ENCODE data around the gene C5orf58. TPM values are rescaled to one million over a fixed set of nuclear protein-coding genes. Genes with fewer than 3 reads are reported as not detected.
"Not testable (repeated sequence)": the region's sequence is repeated elsewhere in the genome, so short reads cannot be mapped to it uniquely, and the experiment has no call there.

Gene C5orf58
- polyA plus RNA-seq, 1 donor (not counting 4 experiments of a cell fraction or from before 2014, with no cell fraction given) = not detected

- dilution Hi-C loops (cut with MboI; ENCODE audit: extremely low pct_ligation_motif_present, low sequenced_read_pairs) = no loop called here
These were observed 15.6 kb downstream of the C5orf58 start for GRCh38 chr5:170248172-170248930.

GRCh38 chr5:170248931-170249227, 16.1 kb downstream of the C5orf58 start:
- H2AFZ ChIP-seq (ENCODE audit: control insufficient read depth, low read length); H3K36me3 ChIP-seq (ENCODE audit: control insufficient read depth in 2 of 2, extremely low read depth in 1 of 2, insufficient read depth in 2 of 2, low read length in 2 of 2); H3K79me2 ChIP-seq (ENCODE audit: control insufficient read depth, insufficient read depth, low read length); H3K4me1 ChIP-seq (ENCODE audit: control insufficient read depth, extremely low read depth, insufficient read depth, low read length); H3K9me1 ChIP-seq (ENCODE audit: control insufficient read depth, extremely low read depth, insufficient read depth, low read length); H3K27ac ChIP-seq (ENCODE audit: control insufficient read depth, insufficient read depth, low read length); H4K20me1 ChIP-seq (ENCODE audit: control insufficient read depth, extremely low read depth, insufficient read depth, low read length); H3K9ac ChIP-seq (ENCODE audit: control insufficient read depth, extremely low read depth, insufficient read depth, low read length); H3K4me2 ChIP-seq (ENCODE audit: control insufficient read depth, extremely low read depth, insufficient read depth, low read depth, low read length); DNase-seq (ENCODE audit: low read depth, low spot score); FAIRE-seq; H3K9me3 ChIP-seq (ENCODE audit: control insufficient read depth, low read depth, low read length); dilution Hi-C loops (cut with MboI; ENCODE audit: extremely low pct_ligation_motif_present, low sequenced_read_pairs); H3K4me3 ChIP-seq (ENCODE audit: control insufficient read depth in 2 of 3, extremely low read depth in 1 of 3, insufficient read depth in 2 of 3, low read depth in 1 of 3, low read length in 3 of 3); H3K27me3 ChIP-seq (ENCODE audit: control insufficient read depth, extremely low read depth, insufficient read depth, low read length): not testable (repeated sequence)

More at GRCh38 chr5:170248172-170248930, 15.6 kb downstream of the C5orf58 start:
- no peaks in the 10 kb centered on the region for H3K9me3 ChIP-seq (ENCODE audit: control insufficient read depth, low read depth, low read length)
- no peaks in the 10 kb centered on the region for H3K9me1 ChIP-seq (ENCODE audit: control insufficient read depth, extremely low read depth, insufficient read depth, low read length)
- TF ChIP-seq EZH2 (IDR thresholded peaks at IDR 0.05; ENCODE audit: low read length) (no peak), CTCF (optimal IDR thresholded peaks at IDR 0.05 in 1 of 3, IDR thresholded peaks at IDR 0.05 in 1 of 3, conservative IDR thresholded peaks at IDR 0.05 in 1 of 3; ENCODE audit: extremely low read depth in 1 of 3, insufficient read depth in 2 of 3, low read length in 3 of 3) (no peak)
- no peak for FAIRE-seq
- no peak overlapping the region for H3K9ac ChIP-seq (ENCODE audit: control insufficient read depth, extremely low read depth, insufficient read depth, low read length)
- no peaks in the 10 kb centered on the region for H3K4me1 ChIP-seq (ENCODE audit: control insufficient read depth, extremely low read depth, insufficient read depth, low read length)
- no peak overlapping the region for H2AFZ ChIP-seq (ENCODE audit: control insufficient read depth, low read length)
- DNase-seq (ENCODE audit: low read depth, low spot score) = no peak
- H3K36me3 ChIP-seq (ENCODE audit: control insufficient read depth in 2 of 2, extremely low read depth in 1 of 2, insufficient read depth in 2 of 2, low read length in 2 of 2) = no peaks in the 10 kb centered on the region
- no peak overlapping the region for H3K4me3 ChIP-seq (ENCODE audit: control insufficient read depth in 2 of 3, extremely low read depth in 1 of 3, insufficient read depth in 2 of 3, low read depth in 1 of 3, low read length in 3 of 3)
- no peak overlapping the region for H3K4me2 ChIP-seq (ENCODE audit: control insufficient read depth, extremely low read depth, insufficient read depth, low read depth, low read length)
- no peaks in the 10 kb centered on the region for H3K27me3 ChIP-seq (ENCODE audit: control insufficient read depth, extremely low read depth, insufficient read depth, low read length)
- no peaks in the 10 kb centered on the region for H3K79me2 ChIP-seq (ENCODE audit: control insufficient read depth, insufficient read depth, low read length)
- H3K27ac ChIP-seq (ENCODE audit: control insufficient read depth, insufficient read depth, low read length) = no peak overlapping the region
- no peaks in the 10 kb centered on the region for H4K20me1 ChIP-seq (ENCODE audit: control insufficient read depth, extremely low read depth, insufficient read depth, low read length)

GRCh38 chr5:170249355-170249754, 16.6 kb downstream of the C5orf58 start:
- H3K27ac ChIP-seq (ENCODE audit: control insufficient read depth, insufficient read depth, low read length) = no peak overlapping the region
- H3K9me3 ChIP-seq (ENCODE audit: control insufficient read depth, low read depth, low read length) = no peaks in the 10 kb centered on the region
- no peaks in the 10 kb centered on the region for H3K4me1 ChIP-seq (ENCODE audit: control insufficient read depth, extremely low read depth, insufficient read depth, low read length)
- H2AFZ ChIP-seq (ENCODE audit: control insufficient read depth, low read length) = no peak overlapping the region
- FAIRE-seq (no peak), DNase-seq (ENCODE audit: low read depth, low spot score) (no peak)
- H3K4me2 ChIP-seq (ENCODE audit: control insufficient read depth, extremely low read depth, insufficient read depth, low read depth, low read length) = no peak overlapping the region
- H3K9me1 ChIP-seq (ENCODE audit: control insufficient read depth, extremely low read depth, insufficient read depth, low read length) = no peaks in the 10 kb centered on the region
- no peaks in the 10 kb centered on the region for H3K27me3 ChIP-seq (ENCODE audit: control insufficient read depth, extremely low read depth, insufficient read depth, low read length)
- no peaks in the 10 kb centered on the region for H3K79me2 ChIP-seq (ENCODE audit: control insufficient read depth, insufficient read depth, low read length)
- dilution Hi-C loops (cut with MboI; ENCODE audit: extremely low pct_ligation_motif_present, low sequenced_read_pairs) = no loop called here
- no peak overlapping the region for H3K4me3 ChIP-seq (ENCODE audit: control insufficient read depth in 2 of 3, extremely low read depth in 1 of 3, insufficient read depth in 2 of 3, low read depth in 1 of 3, low read length in 3 of 3)
- TF ChIP-seq CTCF (optimal IDR thresholded peaks at IDR 0.05 in 1 of 3, IDR thresholded peaks at IDR 0.05 in 1 of 3, conservative IDR thresholded peaks at IDR 0.05 in 1 of 3; ENCODE audit: extremely low read depth in 1 of 3, insufficient read depth in 2 of 3, low read length in 3 of 3) (no peak), EZH2 (IDR thresholded peaks at IDR 0.05; ENCODE audit: low read length) (no peak)
- H3K9ac ChIP-seq (ENCODE audit: control insufficient read depth, extremely low read depth, insufficient read depth, low read length) = no peak overlapping the region
- H3K36me3 ChIP-seq (ENCODE audit: control insufficient read depth in 2 of 2, extremely low read depth in 1 of 2, insufficient read depth in 2 of 2, low read length in 2 of 2) = no peaks in the 10 kb centered on the region
- no peaks in the 10 kb centered on the region for H4K20me1 ChIP-seq (ENCODE audit: control insufficient read depth, extremely low read depth, insufficient read depth, low read length)

Data from keratinocyte (primary cell).